ENCODE data around the gene SUN1. TPM values are rescaled to one million over a fixed set of nuclear protein-coding genes. Genes with fewer than 3 reads are reported as not detected.

SUN1 gene
- total RNA-seq, 1 experiment from 2014 or later: 109 TPM

DNA sequence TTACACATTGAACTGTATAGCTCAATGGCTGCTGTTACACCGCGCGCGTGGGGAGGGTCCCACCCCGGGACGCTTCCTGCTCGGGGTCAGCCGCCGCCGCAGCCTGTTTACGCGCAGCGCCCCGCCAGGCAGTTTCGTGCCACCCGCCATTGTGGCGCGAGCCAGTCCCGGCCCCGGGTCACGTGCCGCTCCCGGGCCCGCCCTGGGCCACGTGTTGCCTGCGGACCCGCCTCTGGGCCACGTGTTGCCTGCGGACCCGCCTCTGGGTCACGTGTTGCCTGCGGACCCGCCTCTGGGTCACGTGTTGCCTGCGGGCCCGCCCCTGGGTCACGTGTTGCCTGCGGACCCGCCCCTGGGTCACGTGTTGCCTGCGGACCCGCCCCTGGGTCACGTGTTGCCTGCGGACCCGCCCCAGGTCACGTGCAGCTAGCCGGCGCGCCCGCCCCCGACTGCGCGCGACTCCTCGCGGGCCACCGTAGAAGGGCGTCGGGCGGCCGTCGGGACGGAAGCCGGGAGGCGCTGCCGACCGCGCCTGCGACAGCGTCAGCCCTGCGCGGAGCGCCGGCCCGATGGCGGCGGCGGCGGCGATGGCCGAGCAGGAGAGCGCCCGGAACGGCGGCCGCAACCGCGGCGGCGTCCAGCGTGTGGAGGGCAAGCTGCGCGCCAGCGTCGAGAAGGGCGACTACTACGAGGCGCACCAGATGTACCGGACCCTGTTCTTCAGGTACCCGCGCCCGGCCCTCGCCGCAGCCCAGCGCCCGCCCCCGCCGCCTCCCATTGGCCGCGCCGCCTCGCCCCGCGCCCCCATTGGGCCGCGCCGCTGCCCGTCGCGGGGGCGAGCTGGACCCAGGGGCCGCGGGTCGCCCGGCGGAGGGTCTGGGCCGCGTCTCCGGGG lies 44.0 kb downstream of the SUN1 start, which contains the start of gene GET4:
TSS of gene GET4 (plus strand) at position 478 of the 895 bp plus-strand sequence. CDS start at position 570, 92 bp downstream.
- peak; percentile 93 for DNase-seq
- Histone ChIP-seq H3K27me3 (no peaks in the 10 kb centered on the region), H3K9me3 (no peaks in the 10 kb centered on the region), H3K36me3 (peaks cover 47% of the 10 kb centered on the region), H3K4me3 (peak within 1 kb of the TSS; percentile 87)

DNA sequence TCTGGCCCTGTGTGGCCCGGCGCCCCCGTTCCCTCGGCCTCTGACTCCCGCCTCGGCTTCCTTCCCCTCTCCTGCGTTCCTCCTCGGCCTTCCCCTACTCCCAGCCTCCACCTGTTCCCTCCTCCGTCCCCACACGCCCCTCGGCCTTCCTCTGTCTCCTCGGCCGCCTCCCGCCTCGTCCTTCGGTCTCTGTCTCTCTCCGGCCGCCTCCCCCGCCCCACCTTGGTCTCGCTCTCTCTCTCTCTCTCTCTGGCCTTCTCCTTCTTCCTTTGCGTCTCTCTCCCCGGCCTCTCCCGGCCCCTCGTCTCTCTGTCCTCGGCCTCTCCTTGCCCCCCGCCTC lies 44.7 kb downstream of the SUN1 start:
- Histone ChIP-seq H3K9me3 (no peaks in the 10 kb centered on the region), H3K4me3 (peak overlapping the region; percentile 87), H3K36me3 (peaks cover 43% of the 10 kb centered on the region), H3K27me3 (no peaks in the 10 kb centered on the region)
- DNase-seq: peak; percentile 36

DNA sequence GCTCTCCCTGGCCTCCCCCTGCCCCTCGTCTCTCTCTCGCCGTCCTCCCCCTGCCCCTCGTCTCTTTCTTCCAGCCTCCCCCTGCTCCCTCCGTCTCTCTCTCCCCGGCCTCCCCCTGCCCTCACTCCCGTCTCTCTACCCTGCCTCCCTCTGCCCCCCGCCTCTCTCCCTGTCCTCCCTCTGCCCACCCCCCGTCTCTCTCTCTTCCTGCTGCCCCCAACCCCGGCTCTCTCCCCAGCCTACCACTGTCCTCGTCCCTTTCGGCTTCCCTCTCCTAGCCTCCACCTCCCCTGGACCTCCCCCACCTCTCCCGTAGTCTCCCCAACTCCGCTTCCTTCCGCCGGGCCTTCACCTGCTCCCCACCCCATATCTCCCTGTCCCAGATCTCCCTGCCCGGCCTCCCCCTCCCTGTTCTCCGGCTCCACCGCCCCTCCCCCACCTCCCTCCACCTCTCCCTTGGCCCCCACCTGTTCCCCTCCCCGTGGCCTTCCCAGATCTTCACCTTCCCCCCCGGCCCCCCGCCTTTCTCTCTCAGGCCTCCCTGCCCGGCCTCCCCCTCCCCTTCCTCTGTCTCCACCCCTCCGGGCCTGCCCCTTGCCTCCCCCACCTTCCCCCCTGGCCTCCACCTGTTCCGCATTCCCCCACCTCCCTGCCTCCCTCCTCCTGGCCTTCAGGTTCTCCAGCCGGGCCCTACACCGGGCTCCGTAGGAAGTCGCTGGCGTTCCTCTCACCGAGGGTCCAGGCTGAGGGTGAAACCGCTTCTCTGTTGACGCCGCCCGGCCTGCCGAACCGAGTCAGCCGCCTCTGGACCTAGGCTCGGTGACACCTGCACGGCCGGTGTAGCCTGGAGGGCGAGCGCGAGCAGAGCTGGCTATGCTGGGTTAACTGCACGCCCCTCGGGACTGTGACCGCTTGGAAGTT lies 45.3 kb downstream of the SUN1 start:
- no peaks in the 10 kb centered on the region for H3K27me3 ChIP-seq
- peaks cover 39% of the 10 kb centered on the region for H3K36me3 ChIP-seq
- DNase-seq: no peak
- H3K9me3 ChIP-seq: no peaks in the 10 kb centered on the region
- peak overlapping the region; percentile 87 for H3K4me3 ChIP-seq

DNA sequence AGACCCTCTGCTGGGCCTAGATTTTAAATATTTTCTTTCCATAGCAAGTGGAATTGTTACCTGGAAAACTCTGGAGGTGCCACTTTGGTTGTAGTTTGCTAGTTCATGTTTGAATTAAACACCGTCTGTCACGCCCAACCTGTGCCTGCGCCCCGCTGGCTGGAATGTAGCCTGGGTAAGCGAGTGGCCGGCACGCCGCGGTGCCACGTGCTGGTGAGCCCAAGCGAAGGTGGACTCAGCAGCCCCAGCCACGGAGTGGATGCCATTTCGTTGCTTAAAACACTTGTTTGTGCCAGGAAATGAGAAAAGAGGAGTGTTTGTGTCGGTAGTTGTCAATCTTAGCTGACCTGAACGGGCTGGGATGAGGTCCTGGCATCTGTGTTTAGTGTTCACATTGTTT lies 46.8 kb downstream of the SUN1 start:
- Histone ChIP-seq H3K36me3 (peaks cover 25% of the 10 kb centered on the region), H3K9me3 (no peaks in the 10 kb centered on the region), H3K27me3 (no peaks in the 10 kb centered on the region), H3K4me3 (no peak overlapping the region)
- DNase-seq: no peak

DNA sequence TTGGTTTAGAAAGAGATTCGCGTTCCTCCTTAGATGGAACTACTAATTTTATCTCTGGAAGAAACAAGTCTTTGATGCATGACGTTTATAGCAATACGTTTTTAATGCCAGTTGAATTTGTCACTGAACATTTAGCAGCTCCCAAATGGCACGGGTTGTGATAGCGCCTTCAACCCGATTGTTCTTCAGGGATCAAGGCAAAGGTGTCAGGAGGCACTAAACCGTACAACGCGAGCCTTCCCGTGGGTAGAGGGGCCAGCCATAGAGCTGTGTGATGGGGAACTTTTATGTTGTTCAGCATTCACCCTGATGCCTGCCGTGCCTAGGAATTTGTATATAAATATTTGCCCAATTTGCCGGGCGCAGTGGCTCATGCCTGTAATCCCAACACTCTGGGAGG lies 47.4 kb downstream of the SUN1 start:
- H3K36me3 ChIP-seq: peaks cover 20% of the 10 kb centered on the region
- H3K4me3 ChIP-seq: no peak overlapping the region
- no peak for DNase-seq
- no peaks in the 10 kb centered on the region for H3K27me3 ChIP-seq
- H3K9me3 ChIP-seq: no peaks in the 10 kb centered on the region

- no peak for DNase-seq
- Histone ChIP-seq H3K4me3 (no peak overlapping the region), H3K27me3 (no peaks in the 10 kb centered on the region), H3K9me3 (no peaks in the 10 kb centered on the region), H3K36me3 (peaks cover 15% of the 10 kb centered on the region)
Observed at GRCh38 chr7:880450-880849, 48.2 kb downstream of the SUN1 start.

GRCh38 chr7:881441-882234 lies 49.4 kb downstream of the SUN1 start:
- no peak overlapping the region for H3K4me3 ChIP-seq
- H3K27me3 ChIP-seq: no peaks in the 10 kb centered on the region
- DNase-seq: no peak
- H3K36me3 ChIP-seq: peaks cover 9% of the 10 kb centered on the region
- no peaks in the 10 kb centered on the region for H3K9me3 ChIP-seq

GRCh38 chr7:882336-883035 lies 50.2 kb downstream of the SUN1 start:
- Histone ChIP-seq H3K27me3 (no peaks in the 10 kb centered on the region), H3K36me3 (peaks cover 9% of the 10 kb centered on the region), H3K9me3 (no peaks in the 10 kb centered on the region), H3K4me3 (no peak overlapping the region)
- no peak for DNase-seq

DNA sequence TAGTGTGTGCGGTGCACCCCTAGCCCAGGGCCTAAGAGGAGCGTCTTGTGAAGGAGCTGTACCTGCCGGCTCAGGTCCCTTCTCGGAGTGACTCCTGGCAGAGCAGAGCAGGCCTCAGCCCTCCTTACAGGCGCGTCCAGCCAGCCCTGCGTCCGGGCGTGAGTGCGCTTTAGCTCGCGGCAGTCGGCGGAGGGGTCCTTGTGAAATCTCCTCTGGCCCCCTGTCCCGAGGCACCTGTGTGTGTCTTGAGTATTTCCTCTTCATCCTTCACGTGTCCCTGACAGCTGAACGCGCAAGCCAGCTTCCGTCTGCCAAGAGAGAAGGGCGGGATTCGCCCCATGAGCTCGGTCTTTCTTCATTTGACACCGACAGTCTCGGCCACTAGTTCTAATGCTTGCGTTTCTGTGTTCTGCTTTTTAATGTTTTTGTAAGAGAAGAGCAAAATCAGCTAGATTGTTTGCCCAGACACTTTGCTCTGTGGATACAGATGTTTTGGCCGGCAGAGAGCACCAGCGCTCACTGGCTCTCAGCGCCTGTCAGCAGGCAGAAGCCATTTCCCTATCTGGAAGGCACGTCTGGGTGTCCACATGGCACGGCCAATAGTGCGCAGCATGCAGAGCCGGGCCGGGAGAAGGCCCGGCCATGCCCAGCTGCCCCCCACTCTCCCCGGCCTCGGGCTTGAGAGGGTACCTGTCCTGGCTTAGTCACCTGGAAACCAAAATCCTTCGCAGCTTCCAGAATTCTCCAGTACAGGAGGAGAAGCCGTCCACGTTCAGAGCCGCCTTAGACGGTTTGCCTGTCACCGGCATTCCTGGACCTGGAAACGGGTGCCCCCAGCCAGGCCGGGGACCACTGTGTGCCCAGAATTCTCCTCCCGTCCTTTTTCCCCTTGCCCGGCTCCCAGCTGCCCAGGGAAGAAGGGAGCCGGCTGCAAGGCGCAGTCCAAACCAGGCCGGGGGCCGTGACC lies 51.1 kb downstream of the SUN1 start:
- H3K36me3 ChIP-seq: peaks cover 7% of the 10 kb centered on the region
- no peak for DNase-seq
- no peaks in the 10 kb centered on the region for H3K9me3 ChIP-seq
- H3K4me3 ChIP-seq: no peak overlapping the region
- no peaks in the 10 kb centered on the region for H3K27me3 ChIP-seq

DNA sequence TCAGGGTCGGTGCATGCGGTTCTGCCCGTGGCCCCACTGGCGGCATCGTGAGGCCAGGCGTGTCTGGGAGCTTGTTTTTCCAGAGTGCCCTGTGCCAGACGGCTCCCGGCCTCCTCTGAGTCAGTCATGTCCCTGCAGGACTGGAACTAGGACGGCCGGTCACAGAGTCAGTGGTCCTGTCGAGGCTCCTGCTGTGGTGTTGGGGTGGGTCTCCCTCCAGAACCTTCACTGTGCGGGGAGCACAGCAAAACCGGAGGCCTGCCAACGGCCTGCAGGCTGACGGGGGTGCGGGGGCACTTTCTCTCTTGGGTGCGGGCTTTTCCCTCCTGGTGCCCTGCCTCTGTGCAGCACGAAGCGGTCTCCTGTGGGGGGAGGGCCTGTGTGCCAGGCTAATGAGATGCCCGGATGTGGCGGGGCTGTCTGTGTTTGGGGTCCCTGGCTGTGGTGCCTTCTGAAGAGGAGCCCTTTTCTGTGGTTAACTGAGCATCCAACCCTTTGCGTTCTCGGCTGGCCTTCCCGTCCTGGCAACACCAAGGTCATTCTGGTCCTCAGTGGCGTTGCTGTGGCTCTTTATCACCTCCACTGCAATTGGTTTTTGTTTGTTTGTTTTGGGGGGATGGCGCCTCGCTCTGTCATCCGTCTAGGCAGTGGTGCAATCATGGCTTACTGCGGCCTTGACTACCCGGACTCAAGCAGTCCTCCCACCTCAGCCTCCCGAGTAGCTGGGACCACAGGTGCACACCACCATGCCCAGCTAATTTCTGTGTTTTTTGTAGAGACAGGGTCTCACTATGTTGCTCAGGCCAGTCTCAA lies 52.1 kb downstream of the SUN1 start:
- DNase-seq: no peak
- Histone ChIP-seq H3K4me3 (no peak overlapping the region), H3K27me3 (no peaks in the 10 kb centered on the region), H3K36me3 (peaks cover 2% of the 10 kb centered on the region), H3K9me3 (no peaks in the 10 kb centered on the region)

DNA sequence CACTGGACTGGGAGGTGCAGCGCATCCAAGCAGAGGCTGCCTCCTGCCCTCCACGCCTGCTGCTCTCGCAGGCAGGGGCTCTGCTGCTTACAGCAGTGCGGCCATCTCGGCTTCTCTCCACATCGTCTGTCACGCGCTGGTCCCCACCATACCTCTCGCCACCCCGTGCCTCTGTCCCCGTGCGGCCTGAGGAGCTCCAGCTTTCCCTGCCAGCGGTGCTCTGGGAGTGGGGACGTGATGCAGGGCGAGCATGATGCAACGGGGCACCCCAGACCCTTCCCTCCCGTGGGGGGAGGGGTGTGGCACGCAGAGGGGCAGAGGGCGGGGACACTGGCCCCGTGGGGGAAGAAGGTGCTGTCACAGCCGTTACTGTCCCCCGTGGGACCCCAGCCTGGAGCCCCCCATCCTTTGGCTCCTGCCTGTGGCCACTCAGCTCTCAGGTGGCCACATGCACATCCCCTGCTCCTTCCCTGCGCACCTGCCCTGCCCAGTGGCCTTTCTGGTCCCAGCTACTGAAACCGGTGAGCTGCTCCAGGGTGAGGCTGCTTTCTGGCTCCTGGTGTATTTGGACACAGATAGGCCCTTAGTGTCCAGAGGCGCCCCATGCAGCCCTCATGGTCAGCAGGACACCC lies 53.1 kb downstream of the SUN1 start:
- Histone ChIP-seq H3K9me3 (no peaks in the 10 kb centered on the region), H3K36me3 (peaks cover 2% of the 10 kb centered on the region), H3K4me3 (no peak overlapping the region), H3K27me3 (no peaks in the 10 kb centered on the region)
- no peak for DNase-seq

DNA sequence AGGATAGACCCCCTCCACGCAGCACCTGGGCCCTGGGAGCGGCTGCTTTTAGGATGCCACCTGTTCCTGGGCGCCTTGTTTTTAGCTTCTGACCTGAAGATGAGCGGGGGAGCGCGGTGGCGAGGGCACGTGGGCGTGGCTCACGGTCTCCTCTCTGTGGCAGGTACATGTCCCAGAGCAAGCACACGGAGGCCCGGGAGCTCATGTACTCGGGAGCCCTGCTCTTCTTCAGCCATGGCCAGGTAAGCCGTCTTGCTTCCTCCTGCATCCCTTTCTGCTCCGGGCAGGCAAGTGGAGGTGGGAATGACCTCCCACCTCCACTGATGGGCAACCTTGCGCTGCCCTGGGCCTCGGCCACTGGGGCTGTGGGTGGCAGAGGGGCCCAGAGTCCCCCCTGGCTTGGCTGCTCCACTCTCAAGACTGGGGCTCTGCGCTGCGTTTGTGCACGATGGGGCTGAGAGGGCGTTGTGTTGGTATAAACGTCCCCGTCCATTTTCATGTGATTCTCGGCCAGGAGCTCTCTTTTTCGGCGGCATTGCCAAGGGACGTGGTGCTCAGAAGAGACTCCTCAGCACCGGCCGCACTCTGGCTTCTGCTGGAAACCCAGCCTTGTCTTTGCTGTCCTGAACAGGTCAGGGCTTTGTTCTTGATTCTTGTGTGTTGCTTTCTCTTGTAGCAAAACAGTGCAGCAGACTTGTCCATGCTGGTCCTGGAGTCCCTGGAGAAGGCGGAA lies 53.8 kb downstream of the SUN1 start:
- Histone ChIP-seq H3K9me3 (no peaks in the 10 kb centered on the region), H3K4me3 (no peak overlapping the region), H3K27me3 (no peaks in the 10 kb centered on the region), H3K36me3 (peaks cover 7% of the 10 kb centered on the region; the same call in 1 of the 2 replicates)
- no peak for DNase-seq

DNA sequence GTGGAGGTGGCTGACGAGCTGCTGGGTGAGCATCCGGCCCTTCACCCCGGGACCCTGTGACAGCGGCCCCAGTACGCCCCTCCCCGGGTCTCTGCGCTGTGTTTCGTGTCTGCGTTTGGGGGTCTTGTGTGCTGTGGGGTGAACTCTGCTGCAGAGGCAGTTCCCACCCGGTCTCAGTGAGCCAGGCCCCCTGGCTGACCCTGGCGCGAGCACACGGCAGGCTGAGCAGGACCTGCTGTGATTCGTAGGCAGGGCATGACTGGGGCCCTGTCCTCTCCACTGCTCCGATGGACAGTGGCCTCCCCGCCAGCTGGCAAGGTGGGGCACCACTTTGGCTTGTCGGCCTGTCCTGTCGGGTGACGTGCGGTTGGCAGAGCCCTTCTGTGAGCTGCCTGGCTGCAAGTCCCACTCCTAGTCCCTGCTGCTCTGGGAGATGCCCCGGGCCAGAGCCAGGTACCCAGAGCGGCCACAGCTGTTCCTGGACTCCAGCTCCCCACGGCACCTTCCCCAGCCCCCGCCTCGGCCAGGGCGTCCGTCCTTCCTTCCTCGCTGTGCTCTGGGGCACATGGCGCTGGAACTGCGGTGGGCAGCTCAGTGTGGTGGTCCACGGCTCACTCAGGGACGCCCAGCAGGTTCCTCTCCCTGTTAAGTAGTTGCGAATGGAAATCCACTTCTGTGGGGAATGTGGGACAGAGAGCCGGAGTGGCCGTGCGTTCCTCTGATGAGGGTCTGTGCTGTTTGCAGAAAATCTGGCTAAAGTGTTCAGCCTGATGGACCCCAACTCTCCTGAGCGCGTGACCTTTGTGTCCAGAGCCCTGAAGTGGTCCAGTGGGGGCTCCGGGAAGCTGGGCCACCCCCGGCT lies 54.6 kb downstream of the SUN1 start:
- Histone ChIP-seq H3K9me3 (no peaks in the 10 kb centered on the region), H3K4me3 (no peak overlapping the region), H3K27me3 (no peaks in the 10 kb centered on the region), H3K36me3 (peaks cover 7% of the 10 kb centered on the region; the same call in 1 of the 2 replicates)
- no peak for DNase-seq
